K562 (cell line): ENCODE results near the gene TF.

Experiments used
- ATF2 ChIP-seq: sonication (generic); formaldehyde crosslinking; IDR thresholded peaks from 2 replicates; pipeline ENCODE4 v1.8.1; 2022; ENCODE audit warnings: missing genetic modification reagents
- CREBBP ChIP-seq: IDR thresholded peaks from one replicate; pipeline ENCODE4 v1.6.1; 2012; ENCODE audit warnings: low read depth, mild to moderate bottlenecking, control low read depth, inconsistent platforms, low read length
- CTCF ChIP-seq, 3 experiments: IDR thresholded peaks in 2 of 3; conservative IDR thresholded peaks in 1 of 3; 2 replicates each; pipeline ENCODE4 v1.5.1; 2011 to 2012; ENCODE audit warnings: low read length in 3 of 3, mild to moderate bottlenecking in 3 of 3, control low read depth in 2 of 3, improper control_type of control experiment in 1 of 3, inconsistent platforms in 1 of 3, low read depth in 1 of 3, mixed read lengths in 1 of 3, moderate library complexity in 1 of 3; ENCODE audit not compliant: insufficient read depth in 2 of 3
- DEAF1 ChIP-seq: fragments of 450-650 bp; formaldehyde crosslinking; IDR thresholded peaks from 2 replicates; pipeline ENCODE4 v1.4.0; 2020; ENCODE audit warnings: mild to moderate bottlenecking, moderate library complexity
- NFIC ChIP-seq: fragments of 450-650 bp; IDR thresholded peaks from 2 replicates; pipeline ENCODE4 v1.6.1; 2017; ENCODE audit warnings: mild to moderate bottlenecking, inconsistent platforms
- POLR2A ChIP-seq: fragments of 450-650 bp; conservative IDR thresholded peaks from 2 replicates; pipeline ENCODE4 v1.6.1; 2016
- TAF1 ChIP-seq: IDR thresholded peaks from 2 replicates; pipeline ENCODE4 v1.6.1; 2011; ENCODE audit warnings: mild to moderate bottlenecking, low read length, moderate library complexity; ENCODE audit not compliant: insufficient read depth, control insufficient read depth, severe bottlenecking; ENCODE audit errors: extremely low read depth
- TRIM24 ChIP-seq, 2 experiments: fragments of 450-650 bp; IDR thresholded peaks; 2 replicates each; pipeline ENCODE4 v1.6.1; 2016
- ZFP91 ChIP-seq: sonication (generic); formaldehyde crosslinking; IDR thresholded peaks from 2 replicates; pipeline ENCODE4 v1.8.0; 2022; ENCODE audit warnings: mild to moderate bottlenecking, missing genetic modification reagents
- ZNF75A ChIP-seq: fragments of 450-650 bp; formaldehyde crosslinking; IDR thresholded peaks from 2 replicates; pipeline ENCODE4 v1.4.0; 2020; ENCODE audit warnings: mild to moderate bottlenecking

- TF ChIP-seq POLR2A, result no peak
- TF ChIP-seq TRIM24 (IDR thresholded peaks at IDR 0.05), result no peak
- no peak for TF ChIP-seq DEAF1 (CRISPR knock-in tag)
- no peak for TF ChIP-seq CTCF (IDR thresholded peaks at IDR 0.05 in 2 of 3, conservative IDR thresholded peaks at IDR 0.05 in 1 of 3; ENCODE audit: insufficient read depth in 2 of 3, low read depth in 1 of 3, low read length in 3 of 3)
- no peak for TF ChIP-seq ZFP91 (CRISPR knock-in tag)
- no peak for TF ChIP-seq CREBBP
- TF ChIP-seq ZNF75A (CRISPR knock-in tag), result no peak
- no peak for TF ChIP-seq ATF2 (CRISPR knock-in tag)
- TF ChIP-seq NFIC, result no peak
- no peak for TF ChIP-seq TAF1
Observed at GRCh38 chr3:133773732-133774131, 27.5 kb downstream of the TF start.
